Ascending aorta (tissue), 2 donors: ENCODE results near the gene SLC5A12. TPM values are rescaled to one million over a fixed set of nuclear protein-coding genes. Genes with fewer than 3 reads are reported as not detected.

ENCODE experiments used
- DNase-seq, 2 donors: peaks; one replicate each; pipeline ENCODE4 v3.0.0-alpha.2; 2019; ENCODE audit warnings: low spot score in 2 of 2
- H3K27ac ChIP-seq, 2 donors: fragments of 200-600 bp; sonication (generic); one replicate each; pipeline ENCODE4 v1.5.1; 2016 to 2017; ENCODE audit warnings: mild to moderate bottlenecking in 1 of 2
- H3K27me3 ChIP-seq: fragments of 200-600 bp; sonication (generic); one replicate; pipeline ENCODE4 v1.5.1; 2017
- H3K36me3 ChIP-seq, 2 donors: fragments of 200-600 bp; sonication (generic); one replicate each; pipeline ENCODE4 v1.5.1; 2016
- H3K4me1 ChIP-seq, 2 donors: fragments of 200-600 bp; sonication (generic); one replicate each; pipeline ENCODE4 v1.5.1; 2016 to 2017; ENCODE audit warnings: mild to moderate bottlenecking in 1 of 2
- H3K4me3 ChIP-seq, 2 donors: fragments of 200-600 bp; sonication (generic); one replicate each; pipeline ENCODE4 v1.5.1; 2016 to 2017; ENCODE audit warnings: mild to moderate bottlenecking in 1 of 2
- H3K9me3 ChIP-seq, 2 donors: fragments of 200-600 bp; sonication (generic); one replicate each; pipeline ENCODE4 v1.5.1; 2016
- CTCF ChIP-seq, 3 experiments: fragments of 200-600 bp in 2 of 3; fragments of 450-650 bp in 1 of 3; sonication (generic) in 2 of 3; IDR thresholded peaks; one replicate each; pipeline ENCODE4 v1.5.1; 2016 to 2019; ENCODE audit warnings: antibody characterized with exemption in 3 of 3, mild to moderate bottlenecking in 1 of 3, moderate library complexity in 1 of 3
- intact Hi-C: fragments of 100-400 bp; cut with DNase I; formaldehyde crosslinking; loops from one replicate; pipeline ENCODE4 v1.15.1; 2023
- total RNA-seq: library from RNA; depleted of rRNA; stranded (reverse); fragments of >200 nt; gene quantifications from one replicate; pipeline ENCODE4 v1.1.0, GENCODE V29; 2016

SLC5A12 gene
- total RNA-seq, 1 donor from 2014 or later = not detected

GRCh38 chr11:26677566-26677965, 44.3 kb downstream of the SLC5A12 start:
- Histone ChIP-seq H3K4me3 (no peak overlapping the region), H3K36me3 (no peaks in the 10 kb centered on the region), H3K9me3 (no peaks in the 10 kb centered on the region), H3K27ac (no peak overlapping the region), H3K27me3 (no peaks in the 10 kb centered on the region), H3K4me1 (no peaks in the 10 kb centered on the region)
- no peak for DNase-seq
- intact Hi-C loops = no loop called here
- no peak for TF ChIP-seq CTCF (IDR thresholded peaks at IDR 0.05)

GRCh38 chr11:26676641-26677040, 45.2 kb downstream of the SLC5A12 start:
- Histone ChIP-seq H3K27ac (no peak overlapping the region), H3K4me3 (no peak overlapping the region), H3K27me3 (no peaks in the 10 kb centered on the region), H3K4me1 (no peaks in the 10 kb centered on the region), H3K9me3 (no peaks in the 10 kb centered on the region), H3K36me3 (no peaks in the 10 kb centered on the region)
- TF ChIP-seq CTCF (IDR thresholded peaks at IDR 0.05) = no peak
- intact Hi-C loops = no loop called here
- DNase-seq = no peak

GRCh38 chr11:26675233-26675928, 46.5 kb downstream of the SLC5A12 start:
- intact Hi-C loops = no loop called here

GRCh38 chr11:26665946-26666345, 55.9 kb downstream of the SLC5A12 start:
- H3K27me3 ChIP-seq = no peaks in the 10 kb centered on the region
- no peak overlapping the region for H3K27ac ChIP-seq
- H3K4me3 ChIP-seq = no peak overlapping the region
- H3K36me3 ChIP-seq = no peaks in the 10 kb centered on the region
- TF ChIP-seq CTCF (IDR thresholded peaks at IDR 0.05) = no peak
- H3K9me3 ChIP-seq = no peaks in the 10 kb centered on the region
- H3K4me1 ChIP-seq = no peaks in the 10 kb centered on the region
- intact Hi-C loops = no loop called here
- DNase-seq = no peak

More at GRCh38 chr11:26675233-26675928, 46.5 kb downstream of the SLC5A12 start:
- Histone ChIP-seq H3K9me3 (no peaks in the 10 kb centered on the region), H3K4me3 (no peak overlapping the region), H3K27me3 (no peaks in the 10 kb centered on the region), H3K27ac (no peak overlapping the region), H3K36me3 (no peaks in the 10 kb centered on the region), H3K4me1 (no peaks in the 10 kb centered on the region)
- no peak for TF ChIP-seq CTCF (IDR thresholded peaks at IDR 0.05)
- DNase-seq = no peak

- intact Hi-C loops = no loop called here
- no peaks in the 10 kb centered on the region for H3K9me3 ChIP-seq
- no peaks in the 10 kb centered on the region for H3K4me1 ChIP-seq
- TF ChIP-seq CTCF (IDR thresholded peaks at IDR 0.05) = no peak
- no peaks in the 10 kb centered on the region for H3K27me3 ChIP-seq
- no peak overlapping the region for H3K27ac ChIP-seq
- H3K4me3 ChIP-seq = no peak overlapping the region
- no peak for DNase-seq
- H3K36me3 ChIP-seq = no peaks in the 10 kb centered on the region
These were observed 56.8 kb downstream of the SLC5A12 start for GRCh38 chr11:26665036-26665435.

- H3K4me1 ChIP-seq = no peaks in the 10 kb centered on the region
- no peaks in the 10 kb centered on the region for H3K27me3 ChIP-seq
- intact Hi-C loops = no loop called here
- no peak for TF ChIP-seq CTCF (IDR thresholded peaks at IDR 0.05)
- no peak overlapping the region for H3K27ac ChIP-seq
- H3K9me3 ChIP-seq = no peaks in the 10 kb centered on the region
- no peak overlapping the region for H3K4me3 ChIP-seq
- H3K36me3 ChIP-seq = no peaks in the 10 kb centered on the region
- no peak for DNase-seq
These were observed 58.9 kb downstream of the SLC5A12 start for GRCh38 chr11:26662916-26663315.
